Activated effector memory CD4-positive, alpha-beta T cell treated with anti-CD3 and anti-CD28 coated beads, Interleukin-2, amount 50 U/mL, for 16 hours (primary cell): ENCODE results near the gene RNH1.

Experiments
- DNase-seq: peaks from one replicate; pipeline ENCODE4 v3.0.0-alpha.2; 2020

Gene RNH1

GRCh38 chr11:506995-507726 lies at the start of gene RNH1:
TSS of gene RNH1 (minus strand) at chr11:507242. CDS start at chr11:502162, 5,080 bp downstream.
- DNase-seq, result peak; percentile 100

- DNase-seq, result no peak
Measured at GRCh38 chr11:555780-556661, 49.0 kb upstream of the RNH1 start.

- DNase-seq, result no peak
Measured at GRCh38 chr11:555227-555779, 48.3 kb upstream of the RNH1 start.

- peak; percentile 91 for DNase-seq
Measured at GRCh38 chr11:554428-555226, 47.6 kb upstream of the RNH1 start.

- no peak for DNase-seq
Measured at GRCh38 chr11:553988-554340, 46.9 kb upstream of the RNH1 start.

- DNase-seq, result no peak
Measured at GRCh38 chr11:553083-553987, 46.3 kb upstream of the RNH1 start.

- DNase-seq, result no peak
Measured at GRCh38 chr11:551596-551995, 44.6 kb upstream of the RNH1 start.

GRCh38 chr11:551131-551530 lies 44.1 kb upstream of the RNH1 start:
- no peak for DNase-seq

GRCh38 chr11:550746-551085 lies 43.7 kb upstream of the RNH1 start:
- DNase-seq, result no peak

- no peak for DNase-seq
Measured at GRCh38 chr11:550021-550745, 43.1 kb upstream of the RNH1 start.

- no peak for DNase-seq
Measured at GRCh38 chr11:548700-549603, 41.9 kb upstream of the RNH1 start.

GRCh38 chr11:545171-545570 lies 38.1 kb upstream of the RNH1 start:
- DNase-seq, result peak; percentile 61

GRCh38 chr11:544817-545166 lies 37.8 kb upstream of the RNH1 start:
- DNase-seq, result no peak

- no peak for DNase-seq
Measured at GRCh38 chr11:541433-541885, 34.4 kb upstream of the RNH1 start.

GRCh38 chr11:540583-541432 lies 33.8 kb upstream of the RNH1 start:
- peak; percentile 57 for DNase-seq

- DNase-seq, result peak; percentile 59
Measured at GRCh38 chr11:539971-540481, 33.0 kb upstream of the RNH1 start.

GRCh38 chr11:538431-539051 lies 31.5 kb upstream of the RNH1 start:
- no peak for DNase-seq

- DNase-seq, result no peak
Measured at GRCh38 chr11:537622-538430, 30.8 kb upstream of the RNH1 start.
